HepG2 (cell line): ENCODE results near the gene TNS1. TPM values are rescaled to one million over a fixed set of nuclear protein-coding genes. Genes with fewer than 3 reads are reported as not detected.

Experiments used
- CHD4 ChIP-seq: fragments of 200-600 bp; sonication (generic); IDR thresholded peaks from 2 replicates; pipeline ENCODE4 v1.7.0; 2017; ENCODE audit warnings: mild to moderate bottlenecking, low read length, borderline replicate concordance
- ESRRA ChIP-seq: sonication (generic); formaldehyde crosslinking; IDR thresholded peaks from 2 replicates; pipeline ENCODE4 v1.5.1; 2020; ENCODE audit warnings: mild to moderate bottlenecking, low read depth, missing genetic modification reagents
- HMGXB3 ChIP-seq: sonication (generic); formaldehyde crosslinking; IDR thresholded peaks from 2 replicates; pipeline ENCODE4 v1.4.0; 2020; ENCODE audit warnings: missing genetic modification reagents, borderline replicate concordance
- KDM6A ChIP-seq: IDR thresholded peaks from 2 replicates; pipeline ENCODE4 v1.6.1; 2016; ENCODE audit warnings: low read depth
- NR2F2 ChIP-seq: IDR thresholded peaks from 2 replicates; pipeline ENCODE4 v1.6.1; 2012; ENCODE audit warnings: low read depth, inconsistent platforms, borderline replicate concordance
- SNRNP70 ChIP-seq: fragments of 200-400 bp; formaldehyde crosslinking; IDR thresholded peaks from 2 replicates; pipeline ENCODE4 v1.6.1; 2017; ENCODE audit warnings: mild to moderate bottlenecking, low read depth, low read length, moderate library complexity
- ZHX1 ChIP-seq: sonication (generic); formaldehyde crosslinking; IDR thresholded peaks from 2 replicates; pipeline ENCODE4 v1.8.1; 2022; ENCODE audit warnings: low read depth, mild to moderate bottlenecking, missing genetic modification reagents
- ZNF414 ChIP-seq: sonication (generic); formaldehyde crosslinking; IDR thresholded peaks from 2 replicates; pipeline ENCODE4 v1.5.0; 2020; ENCODE audit warnings: missing genetic modification reagents
- ZNF577 ChIP-seq: sonication (generic); formaldehyde crosslinking; IDR thresholded peaks from 2 replicates; pipeline ENCODE4 v1.4.0; 2020; ENCODE audit warnings: mild to moderate bottlenecking, low read depth, missing genetic modification reagents, borderline replicate concordance
- ZNF646 ChIP-seq: sonication (generic); formaldehyde crosslinking; IDR thresholded peaks from 2 replicates; pipeline ENCODE4 v1.9.0; 2021; ENCODE audit warnings: mild to moderate bottlenecking, missing genetic modification reagents
- ZNF800 ChIP-seq: sonication (generic); formaldehyde crosslinking; IDR thresholded peaks from 2 replicates; pipeline ENCODE4 v1.4.0; 2020; ENCODE audit warnings: missing genetic modification reagents
- polyA plus RNA-seq, 8 experiments: library from polyadenylated mRNA; depleted of rRNA in 3 of 8; stranded (reverse) in 7 of 8; unstranded in 1 of 8; fragments of >200 nt; fragmentation: Illumina TruSeq in 4 of 8; extraction: Trizol in 4 of 8; gene quantifications; 2 replicates each; pipeline versions ENCODE4 v1.2.1 to v1.2.3, GENCODE V29; 2011 to 2016; ENCODE audit warnings: low read depth in 4 of 8, missing spikeins in 1 of 8, mixed read lengths in 1 of 8; ENCODE audit not compliant: insufficient read depth in 1 of 8
- total RNA-seq, 5 experiments: library from RNA; depleted of rRNA; stranded (reverse); fragments of >200 nt; fragmentation: Illumina TruSeq; extraction: Trizol; gene quantifications; 2 replicates each; pipeline ENCODE4 v1.2.3, GENCODE V29; 2016; ENCODE audit warnings: low read depth in 1 of 5

Gene TNS1
- total and polyA plus RNA-seq, 2 of the 13 experiments (the other 11 are each of a cell fraction or from before 2014, with no cell fraction given) = 1.9 to 118 TPM

- TF ChIP-seq ZNF646 (CRISPR knock-in tag) (no peak), KDM6A (no peak), HMGXB3 (no peak), ZNF577 (CRISPR knock-in tag) (no peak), ZNF414 (CRISPR knock-in tag) (no peak), ESRRA (CRISPR knock-in tag) (no peak), ZNF800 (CRISPR knock-in tag) (no peak), CHD4 (no peak), NR2F2 (no peak), SNRNP70 (no peak), ZHX1 (no peak)
Measured at GRCh38 chr2:217785544-217786045, 217.2 kb downstream of the TNS1 start (continued).
